NB4 (cell line): ENCODE results near the gene FABP6.

Experiments used
- MYC ChIP-seq: IDR thresholded peaks from 2 replicates; pipeline ENCODE4 v1.6.1; 2011; ENCODE audit warnings: low read depth, low read length
- POLR2A ChIP-seq: IDR thresholded peaks from 2 replicates; pipeline ENCODE4 v1.6.1; 2011; ENCODE audit warnings: mild to moderate bottlenecking; ENCODE audit not compliant: insufficient read length; ENCODE audit errors: extremely low read depth
- TF ChIP-seq, protein P1 (sequence below): IDR thresholded peaks from one replicate; pipeline ENCODE4 v1.5.1; 2012; ENCODE audit warnings: low read depth, low read length
- TF ChIP-seq, protein P2 (sequence below): IDR thresholded peaks from 2 replicates; pipeline ENCODE4 v1.6.1; 2011; ENCODE audit warnings: low read depth, low read length

DNA sequence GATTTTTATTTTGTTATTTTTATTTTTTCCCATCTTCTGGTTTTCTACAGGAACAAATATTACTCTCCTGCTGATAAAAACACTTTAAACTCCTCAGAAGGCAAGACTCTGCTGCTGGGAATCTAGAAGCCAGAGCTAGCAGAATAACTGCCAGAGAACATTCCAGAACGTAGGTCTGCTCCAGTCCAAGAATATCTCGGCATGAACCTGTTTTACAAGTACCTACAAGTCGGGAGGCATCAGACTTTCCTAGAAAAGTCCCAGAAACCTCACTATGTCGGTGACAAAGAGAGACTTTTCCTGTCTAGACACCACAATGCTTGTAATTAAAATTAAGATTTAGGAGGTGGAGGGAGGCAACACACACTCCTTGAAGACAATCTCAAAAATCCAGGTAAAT is 41.4 kb downstream of the FABP6 start:
- TF ChIP-seq, protein P1, sequence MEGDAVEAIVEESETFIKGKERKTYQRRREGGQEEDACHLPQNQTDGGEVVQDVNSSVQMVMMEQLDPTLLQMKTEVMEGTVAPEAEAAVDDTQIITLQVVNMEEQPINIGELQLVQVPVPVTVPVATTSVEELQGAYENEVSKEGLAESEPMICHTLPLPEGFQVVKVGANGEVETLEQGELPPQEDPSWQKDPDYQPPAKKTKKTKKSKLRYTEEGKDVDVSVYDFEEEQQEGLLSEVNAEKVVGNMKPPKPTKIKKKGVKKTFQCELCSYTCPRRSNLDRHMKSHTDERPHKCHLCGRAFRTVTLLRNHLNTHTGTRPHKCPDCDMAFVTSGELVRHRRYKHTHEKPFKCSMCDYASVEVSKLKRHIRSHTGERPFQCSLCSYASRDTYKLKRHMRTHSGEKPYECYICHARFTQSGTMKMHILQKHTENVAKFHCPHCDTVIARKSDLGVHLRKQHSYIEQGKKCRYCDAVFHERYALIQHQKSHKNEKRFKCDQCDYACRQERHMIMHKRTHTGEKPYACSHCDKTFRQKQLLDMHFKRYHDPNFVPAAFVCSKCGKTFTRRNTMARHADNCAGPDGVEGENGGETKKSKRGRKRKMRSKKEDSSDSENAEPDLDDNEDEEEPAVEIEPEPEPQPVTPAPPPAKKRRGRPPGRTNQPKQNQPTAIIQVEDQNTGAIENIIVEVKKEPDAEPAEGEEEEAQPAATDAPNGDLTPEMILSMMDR = no peak
- TF ChIP-seq POLR2A = no peak
- TF ChIP-seq, protein P2, sequence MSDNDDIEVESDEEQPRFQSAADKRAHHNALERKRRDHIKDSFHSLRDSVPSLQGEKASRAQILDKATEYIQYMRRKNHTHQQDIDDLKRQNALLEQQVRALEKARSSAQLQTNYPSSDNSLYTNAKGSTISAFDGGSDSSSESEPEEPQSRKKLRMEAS = no peak
- TF ChIP-seq MYC = no peak
